H9 (cell line): Measurements from ENCODE around the gene ZNF217. TPM values are rescaled to one million over a fixed set of nuclear protein-coding genes. Genes with fewer than 3 reads are reported as not detected.

Experiments
- DNase-seq: peaks from one replicate; pipeline ENCODE4 v3.0.0-alpha.2; 2017
- H2AFZ ChIP-seq: one replicate; pipeline ENCODE4 v1.6.1; 2013; ENCODE audit warnings: mild to moderate bottlenecking, low read length, control low read depth, moderate library complexity
- H2AK5ac ChIP-seq: 2 replicates; pipeline ENCODE4 v1.6.1; 2013; ENCODE audit warnings: low read length, control low read depth, mixed read lengths; ENCODE audit not compliant: insufficient read length
- H2BK120ac ChIP-seq: one replicate; pipeline ENCODE4 v1.6.1; 2013; ENCODE audit warnings: low read depth, mild to moderate bottlenecking, low read length, control low read depth, inconsistent platforms; ENCODE audit not compliant: poor library complexity, severe bottlenecking
- H2BK12ac ChIP-seq: 2 replicates; pipeline ENCODE4 v1.6.1; 2013; ENCODE audit warnings: low read length, control low read depth, mixed read lengths, low read depth; ENCODE audit not compliant: insufficient read length
- H2BK15ac ChIP-seq: 2 replicates; pipeline ENCODE4 v1.6.1; 2013; ENCODE audit warnings: low read depth, low read length, control low read depth
- H2BK20ac ChIP-seq: one replicate; pipeline ENCODE4 v1.6.1; 2013; ENCODE audit warnings: low read depth, mild to moderate bottlenecking, low read length, control low read depth, inconsistent platforms; ENCODE audit not compliant: poor library complexity, severe bottlenecking
- H2BK5ac ChIP-seq: 2 replicates; pipeline ENCODE4 v1.6.1; 2013; ENCODE audit warnings: low read length, control low read depth, mixed read lengths; ENCODE audit not compliant: insufficient read length
- H3K14ac ChIP-seq: 2 replicates; pipeline ENCODE4 v1.6.1; 2013; ENCODE audit warnings: low read length, control low read depth; ENCODE audit not compliant: insufficient read depth
- H3K18ac ChIP-seq: 2 replicates; pipeline ENCODE4 v1.6.1; 2013; ENCODE audit warnings: low read depth, mild to moderate bottlenecking, mixed read lengths, low read length, control low read depth; ENCODE audit not compliant: insufficient read length
- H3K23ac ChIP-seq: 2 replicates; pipeline ENCODE4 v1.6.1; 2013; ENCODE audit warnings: low read length, control low read depth, mixed read lengths, low read depth; ENCODE audit not compliant: insufficient read length
- H3K23me2 ChIP-seq: 2 replicates; pipeline ENCODE4 v1.6.1; 2013; ENCODE audit warnings: low read depth, mild to moderate bottlenecking, mixed read lengths, low read length, control low read depth; ENCODE audit not compliant: insufficient read length, poor library complexity, severe bottlenecking
- H3K27ac ChIP-seq: 2 replicates; pipeline ENCODE4 v1.5.1; 2013; ENCODE audit warnings: low read length, control low read depth, mixed read lengths, low read depth; ENCODE audit not compliant: insufficient read length
- H3K27me3 ChIP-seq: 2 replicates; pipeline ENCODE4 v1.6.1; 2013; ENCODE audit warnings: low read length, control low read depth, inconsistent platforms; ENCODE audit not compliant: insufficient read depth
- H3K4ac ChIP-seq: 2 replicates; pipeline ENCODE4 v1.6.1; 2013; ENCODE audit warnings: low read depth, mild to moderate bottlenecking, control low read depth, inconsistent platforms, low read length, moderate library complexity
- H3K4me1 ChIP-seq: 2 replicates; pipeline ENCODE4 v1.6.1; 2013; ENCODE audit warnings: low read length, control low read depth, inconsistent platforms; ENCODE audit not compliant: insufficient read depth
- H3K4me2 ChIP-seq: 2 replicates; pipeline ENCODE4 v1.6.1; 2013; ENCODE audit warnings: low read length, control low read depth, mixed read lengths; ENCODE audit not compliant: insufficient read length, insufficient read depth
- H3K56ac ChIP-seq: 2 replicates; pipeline ENCODE4 v1.6.1; 2013; ENCODE audit warnings: low read depth, mild to moderate bottlenecking, mixed read lengths, low read length, control low read depth; ENCODE audit not compliant: insufficient read length
- H3K79me1 ChIP-seq: 2 replicates; pipeline ENCODE4 v1.6.1; 2013; ENCODE audit warnings: low read depth, mild to moderate bottlenecking, moderate library complexity, low read length, control low read depth, inconsistent platforms; ENCODE audit not compliant: insufficient read depth, poor library complexity, severe bottlenecking
- H3K79me2 ChIP-seq: 2 replicates; pipeline ENCODE4 v1.6.1; 2013; ENCODE audit warnings: low read length, control low read depth, inconsistent platforms; ENCODE audit not compliant: insufficient read depth
- H3K9ac ChIP-seq: 2 replicates; pipeline ENCODE4 v1.6.1; 2013; ENCODE audit warnings: low read length, control low read depth, mixed read lengths; ENCODE audit not compliant: insufficient read length; ENCODE audit errors: extremely low read depth
- H3K9me3 ChIP-seq: one replicate; pipeline ENCODE4 v1.6.1; 2013; ENCODE audit warnings: low read depth, low read length, inconsistent platforms; ENCODE audit not compliant: control insufficient read depth
- H3T11ph ChIP-seq: one replicate; pipeline ENCODE4 v1.6.1; 2013; ENCODE audit warnings: mild to moderate bottlenecking, low read length, control low read depth, inconsistent platforms
- H4K20me1 ChIP-seq: one replicate; pipeline ENCODE4 v1.6.1; 2013; ENCODE audit not compliant: control insufficient read depth, insufficient read length, insufficient read depth
- H4K5ac ChIP-seq: 2 replicates; pipeline ENCODE4 v1.6.1; 2013; ENCODE audit warnings: low read depth, mild to moderate bottlenecking, mixed read lengths, low read length, control low read depth; ENCODE audit not compliant: insufficient read length
- H4K8ac ChIP-seq: replicated peaks from 2 replicates; pipeline ENCODE4 v1.6.1; 2013; ENCODE audit warnings: low read length, control low read depth, mixed read lengths, low read depth; ENCODE audit not compliant: insufficient read length
- H4K91ac ChIP-seq: 2 replicates; pipeline ENCODE4 v1.6.1; 2013; ENCODE audit warnings: low read depth, mild to moderate bottlenecking, moderate library complexity, mixed read lengths, low read length, control low read depth; ENCODE audit not compliant: insufficient read length
- H3K27ac Mint-ChIP-seq, 3 experiments: 2 replicates in 2 of 3; 3 replicates in 1 of 3; pipeline ENCODE4 v1.8.0; 2020 to 2021; ENCODE audit warnings: mixed read lengths in 3 of 3, mild to moderate bottlenecking in 1 of 3, moderate library complexity in 1 of 3
- H3K27me3 Mint-ChIP-seq: 2 replicates; pipeline ENCODE4 v1.8.0; 2021; ENCODE audit warnings: low read depth, mild to moderate bottlenecking, moderate library complexity, mixed read lengths
- H3K36me3 Mint-ChIP-seq, 3 experiments: 2 replicates in 2 of 3; 3 replicates in 1 of 3; pipeline ENCODE4 v1.8.0; 2020 to 2021; ENCODE audit warnings: low read depth in 3 of 3, mixed read lengths in 3 of 3; ENCODE audit not compliant: insufficient read depth in 1 of 3
- H3K4me1 Mint-ChIP-seq, 2 experiments: 2 replicates each; pipeline ENCODE4 v1.8.0; 2020; ENCODE audit warnings: mixed read lengths in 2 of 2
- H3K4me3 Mint-ChIP-seq, 2 experiments: 2 replicates in 1 of 2; 3 replicates in 1 of 2; pipeline ENCODE4 v1.8.0; 2020 to 2021; ENCODE audit warnings: mild to moderate bottlenecking in 2 of 2, mixed read lengths in 2 of 2, moderate library complexity in 1 of 2
- H3K9me3 Mint-ChIP-seq, 2 experiments: 2 replicates in 1 of 2; 3 replicates in 1 of 2; pipeline ENCODE4 v1.8.0; 2020; ENCODE audit warnings: mild to moderate bottlenecking in 2 of 2, mixed read lengths in 2 of 2, moderate library complexity in 1 of 2
- CTCF ChIP-seq: fragments of 200-600 bp; sonication (generic); conservative IDR thresholded peaks from 3 replicates; pipeline ENCODE4 v1.8.0; 2021; ENCODE audit warnings: antibody characterized with exemption, mild to moderate bottlenecking
- WGBS: extraction: QIAGEN DNeasy Blood & Tissue Kit; methylation state at CpG from one replicate; pipeline ENCODE4 v1.1.7; 2013; ENCODE audit warnings: missing lambda C conversion rate, low lambda C conversion rate, mixed read lengths; ENCODE audit not compliant: insufficient read length; ENCODE audit errors: extremely low coverage; 5-methylcytosine and 5-hydroxymethylcytosine counted together
- total RNA-seq: library from RNA; stranded (reverse); gene quantifications from 2 replicates; pipeline ENCODE4 v1.2.1, GENCODE V29; 2021

ZNF217 gene
- total RNA-seq, 1 experiment from 2014 or later, result 82.8 TPM

- H3K27ac Mint-ChIP-seq, result peak overlapping the region; percentile 83 to 95 (median 94)
- H3K14ac ChIP-seq, result no peak overlapping the region
Observed at GRCh38 chr20:53594068-53595017, 704 bp upstream of the ZNF217 start.

More at GRCh38 chr20:53594068-53595017, 704 bp upstream of the ZNF217 start:
- H3K23ac ChIP-seq, result no peak overlapping the region
- peak overlapping the region; percentile 79 for H3K9ac ChIP-seq
- no peak overlapping the region for H2AFZ ChIP-seq
- Mint-ChIP-seq H3K4me3 (peak overlapping the region; percentile 80 to 85), H3K9me3 (no peaks in the 10 kb centered on the region; a peak in 1 of 5 replicates), H3K36me3 (no peaks in the 10 kb centered on the region), H3K27me3 (no peaks in the 10 kb centered on the region), H3K4me1 (peaks cover 61 to 66% of the 10 kb centered on the region in 2 experiments)
- H2BK12ac ChIP-seq, result no peak overlapping the region
- no peaks in the 10 kb centered on the region for H3K79me1 ChIP-seq
- no peak overlapping the region for H3K56ac ChIP-seq
- H2BK120ac ChIP-seq, result no peak overlapping the region
- TF ChIP-seq CTCF, result peak; percentile 59; the same call in 2 of the 3 replicates
- H2AK5ac ChIP-seq, result no peak overlapping the region
- no peaks in the 10 kb centered on the region for H3K27me3 ChIP-seq
- H3K27ac ChIP-seq, result no peak overlapping the region
- no peak overlapping the region for H4K91ac ChIP-seq
- DNase-seq, result peak; percentile 93
- H3K79me2 ChIP-seq, result peaks cover 13% of the 10 kb centered on the region; the same call in 1 of the 2 replicates
- H2BK20ac ChIP-seq, result no peak overlapping the region
- H4K5ac ChIP-seq, result no peak overlapping the region
- H4K8ac ChIP-seq, result no peak overlapping the region
- H3K4ac ChIP-seq, result no peak overlapping the region
- peak overlapping the region; percentile 49 for H3K4me2 ChIP-seq
- no peak overlapping the region for H3K18ac ChIP-seq
- no peak overlapping the region for H2BK5ac ChIP-seq
- no CpG with 5 or more reads among the region's 110 CpGs for WGBS
- H3K23me2 ChIP-seq, result peaks cover 3% of the 10 kb centered on the region
- H2BK15ac ChIP-seq, result no peak overlapping the region
- H4K20me1 ChIP-seq, result no peaks in the 10 kb centered on the region
- H3K9me3 ChIP-seq, result no peaks in the 10 kb centered on the region
- H3K4me1 ChIP-seq, result peaks cover 9% of the 10 kb centered on the region; the same call in 1 of the 2 replicates
- H3T11ph ChIP-seq, result no peak overlapping the region
